NOMO-1 treated with DMSO at 0.1 percent for 48 hours (cell line): Measurements from ENCODE around the gene CLEC2D.
A peak's percentile ranks its signal among the peaks of the same experiment; 100 is the strongest.
"Not testable (repeated sequence)": the region's sequence is repeated elsewhere in the genome, so short reads cannot be mapped to it uniquely, and the experiment has no call there.

Experiments
- DNase-seq: peaks from one replicate; lab custom pipeline; 2025; ENCODE audit not compliant: unreplicated experiment; lab: John Stamatoyannopoulos, UW

Gene CLEC2D

DNA sequence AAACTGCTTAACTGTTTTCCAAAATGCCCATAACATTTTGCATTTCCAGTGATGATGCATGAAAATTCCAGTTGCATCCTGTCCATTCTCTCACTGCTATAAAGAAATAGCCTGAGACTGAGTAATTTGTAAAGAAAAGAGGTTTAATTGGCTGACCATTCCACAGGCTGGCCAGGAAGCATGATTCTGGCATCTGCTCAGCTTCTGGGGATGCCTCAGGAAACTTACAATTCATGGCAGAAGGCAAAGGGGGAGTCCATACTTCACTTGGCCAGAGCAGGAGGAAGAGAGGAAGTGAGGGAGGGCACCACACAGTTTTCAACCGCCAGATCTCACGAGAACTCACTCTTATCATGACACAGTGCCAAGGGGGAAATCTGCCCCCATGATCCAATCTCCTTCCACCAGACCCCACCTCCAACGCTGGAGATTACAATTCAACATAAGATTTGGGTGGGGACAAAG, 18.2 kb upstream of the CLEC2D start:
- DNase-seq, result no peak

DNA sequence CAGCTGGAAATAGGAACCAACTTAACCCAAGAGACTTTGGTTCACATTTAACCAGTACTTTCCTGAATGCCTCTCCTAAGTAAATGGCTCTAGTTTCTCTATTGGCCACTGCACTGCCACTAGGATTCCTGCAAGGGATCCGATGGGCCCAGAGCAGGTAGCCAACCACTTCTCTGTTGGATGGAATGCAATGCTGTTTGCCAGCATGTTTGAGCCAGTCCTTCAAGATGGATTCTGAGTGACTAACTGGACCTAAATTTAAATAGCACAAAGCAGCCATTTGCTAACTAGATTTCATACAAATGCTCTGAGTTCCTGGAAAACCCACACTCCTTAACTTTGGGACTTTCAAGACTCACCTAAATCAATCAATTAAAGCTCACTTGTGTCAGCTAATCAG, 9.5 kb upstream of the CLEC2D start:
- DNase-seq, result no peak

DNA sequence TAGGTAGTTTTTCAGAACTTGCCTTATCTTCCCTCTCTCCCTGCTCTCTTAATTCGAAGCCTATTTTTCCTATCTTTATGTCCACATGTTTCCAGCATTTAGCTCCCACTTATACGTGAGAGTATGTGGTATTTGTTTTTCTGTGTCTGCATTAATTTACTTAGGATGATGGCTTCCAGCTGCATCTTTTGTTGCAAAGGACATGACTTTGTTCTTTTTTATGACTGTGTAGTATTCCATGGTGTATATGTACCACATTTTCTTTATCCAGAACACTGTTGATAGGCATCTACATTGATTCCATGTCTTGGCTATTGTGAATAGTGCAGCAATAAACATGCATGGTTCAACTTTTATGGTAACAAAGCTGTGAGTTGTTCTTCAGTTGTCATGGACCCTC, 7.8 kb upstream of the CLEC2D start:
- no peak for DNase-seq

DNA sequence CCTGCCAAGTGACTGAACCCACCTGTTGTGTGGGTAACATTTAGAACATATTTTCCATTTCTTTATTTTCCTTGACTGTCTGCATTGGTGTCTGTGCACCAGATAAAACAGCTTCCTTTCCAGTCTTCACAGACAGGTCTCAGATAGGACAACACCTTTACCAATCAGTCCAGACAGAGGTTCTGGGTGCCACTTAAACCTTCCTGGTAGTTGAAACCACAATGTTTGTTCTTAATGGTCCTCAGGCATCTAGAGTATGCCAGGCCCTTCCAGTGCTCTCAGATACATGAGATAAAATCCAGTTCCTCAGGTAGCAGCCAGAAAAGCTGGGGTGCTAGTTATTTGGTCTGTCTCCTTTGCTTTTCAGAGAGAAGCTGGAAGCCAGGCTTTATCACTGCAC, 7.0 kb upstream of the CLEC2D start:
- no peak for DNase-seq

DNA sequence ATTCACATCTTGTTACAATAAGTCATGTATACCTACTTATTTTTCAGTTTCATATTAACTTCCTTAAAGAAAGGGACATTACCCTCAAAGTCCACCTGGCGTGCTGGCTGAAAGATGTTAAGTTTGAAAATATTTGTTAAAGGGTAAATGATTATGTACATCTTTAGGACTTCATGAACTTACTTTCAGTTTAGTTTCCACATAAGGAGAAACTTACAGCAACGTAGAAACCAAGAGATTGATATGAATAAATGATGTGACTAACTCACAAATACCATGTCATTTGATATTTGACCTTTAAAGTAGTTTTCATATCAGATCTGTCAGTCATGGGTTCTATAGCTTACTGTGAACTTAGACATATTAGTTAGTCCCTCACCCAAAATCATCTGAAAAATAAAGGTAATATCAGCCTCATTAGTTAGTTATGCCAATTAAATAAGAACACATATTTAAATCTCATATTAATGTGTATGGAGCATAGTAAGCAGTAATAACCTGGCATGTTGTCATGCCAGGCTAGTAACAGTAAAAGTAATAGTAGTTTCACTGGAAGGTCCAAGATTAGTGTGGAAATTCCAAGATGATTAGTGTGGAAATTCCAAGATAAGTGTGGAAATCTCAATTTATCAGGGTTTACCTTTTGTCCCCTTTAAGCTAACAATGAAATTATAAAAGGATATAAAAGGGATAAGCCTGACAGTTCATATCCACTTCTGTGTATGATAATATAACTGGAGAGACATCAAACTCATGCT, 1.9 kb upstream of the CLEC2D start:
- DNase-seq, result no peak

DNA sequence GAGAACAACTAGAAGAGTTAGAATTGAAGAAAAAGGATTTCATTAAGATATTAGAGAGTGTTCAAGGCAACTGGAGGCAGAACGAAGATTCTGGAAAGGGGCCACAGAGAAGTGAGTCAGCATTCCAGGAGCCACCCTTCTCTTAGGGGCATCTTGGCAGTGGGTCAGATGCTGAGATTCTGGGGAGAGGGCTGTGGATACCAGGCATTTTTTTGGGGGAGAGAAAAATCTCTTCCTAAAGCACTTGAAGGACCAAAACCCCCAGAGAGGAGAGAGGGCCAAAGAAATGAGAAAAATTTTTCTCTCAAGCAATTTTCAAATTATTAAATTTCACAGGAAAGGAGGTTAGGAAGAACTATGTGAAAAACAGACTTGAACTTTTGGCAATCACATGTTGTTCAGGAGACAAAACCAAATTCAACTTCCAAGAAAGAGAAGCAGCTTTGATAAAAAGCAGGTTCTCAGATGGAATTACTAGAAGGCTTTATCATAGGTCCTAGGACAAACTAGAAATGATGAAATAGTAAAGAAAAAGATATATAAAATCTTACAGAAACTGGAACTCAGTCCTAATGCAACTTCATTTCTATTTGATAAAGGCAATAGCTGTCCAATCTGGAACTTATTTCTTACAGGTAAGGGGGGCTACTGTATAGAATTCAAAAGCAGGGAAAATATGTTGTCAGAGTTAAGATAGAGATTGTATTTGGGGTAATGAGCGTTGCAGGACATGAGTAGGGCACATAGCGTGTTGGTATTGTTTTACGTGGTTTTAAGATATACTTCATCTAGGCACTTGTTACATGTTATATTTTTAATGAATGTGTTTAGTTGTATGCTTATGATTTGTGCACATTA, 1.1 kb upstream of the CLEC2D start:
- DNase-seq, result no peak

DNA sequence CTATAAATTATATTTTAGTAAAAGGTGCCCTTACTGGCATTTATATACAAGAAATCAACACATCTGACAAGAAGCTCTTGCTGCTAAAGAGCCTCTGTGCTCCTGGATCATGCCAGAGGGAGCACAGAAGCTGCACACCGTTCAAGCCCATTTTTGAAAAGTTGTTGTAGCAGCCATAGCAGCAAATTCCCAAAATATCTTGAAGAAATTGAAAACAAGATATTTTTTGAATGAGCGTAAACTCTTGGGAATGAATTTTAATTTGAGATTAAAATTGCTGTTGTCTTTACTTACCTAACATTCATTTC, 540 bp upstream of the CLEC2D start:
- DNase-seq, result no peak

DNA sequence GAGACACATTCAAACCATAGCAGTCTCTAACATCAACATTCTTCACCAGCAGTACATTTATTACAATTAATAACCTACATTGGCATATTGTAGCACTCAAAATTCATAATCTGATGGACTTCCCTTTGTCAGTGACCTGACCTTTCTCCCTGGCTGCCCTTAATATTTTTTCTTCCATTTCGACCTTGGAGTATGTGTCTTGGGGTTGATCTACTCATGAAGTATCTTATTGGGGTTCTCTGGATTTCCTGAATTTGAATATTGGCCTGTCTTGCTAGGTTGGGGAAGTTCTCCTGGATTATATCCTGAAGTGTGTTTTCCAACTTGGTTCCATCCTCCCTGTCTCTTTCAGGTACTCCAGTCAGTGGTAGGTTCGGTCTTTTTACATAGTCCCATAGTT, 2.8 kb downstream of the CLEC2D start:
- DNase-seq, result not testable (repeated sequence)

DNA sequence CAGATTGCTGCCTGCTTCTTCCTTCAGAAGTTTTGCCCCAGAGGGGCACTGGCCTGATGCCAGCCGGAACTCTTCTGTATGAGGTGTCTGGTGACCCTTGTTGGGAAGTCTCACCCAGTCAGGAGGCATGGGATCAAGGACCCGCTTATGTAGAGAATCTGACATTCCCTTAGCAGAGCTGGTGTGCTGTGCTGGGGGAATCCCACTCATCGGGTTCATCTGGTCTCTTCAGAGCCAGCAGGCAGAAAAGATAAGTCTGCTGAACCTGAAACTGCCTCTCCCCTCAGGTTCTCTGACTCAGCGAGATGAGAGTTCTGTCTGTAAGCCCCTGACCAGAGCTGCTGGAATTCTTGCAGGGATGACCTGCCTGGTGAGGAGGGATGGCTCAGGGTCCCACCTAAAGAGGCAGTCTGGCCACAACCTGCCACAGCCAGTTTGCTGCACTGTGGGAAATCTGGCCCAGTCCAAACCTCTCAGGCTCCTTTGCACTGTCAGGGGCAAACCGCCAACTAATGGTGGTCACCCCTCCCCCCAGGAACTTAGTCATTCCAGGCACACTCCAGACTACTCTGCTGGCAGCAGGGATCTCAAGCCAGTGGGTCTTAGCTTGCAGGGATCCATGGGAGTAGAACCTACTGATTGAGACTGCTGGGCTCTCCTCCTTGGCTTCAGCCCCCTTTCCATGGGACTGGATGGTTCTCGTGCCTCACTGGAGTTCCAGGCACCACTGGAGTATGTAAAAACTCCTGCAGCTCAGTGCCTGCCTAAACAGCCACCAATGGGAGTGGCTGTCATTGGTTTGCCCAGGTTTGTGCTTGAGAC, 4.1 kb downstream of the CLEC2D start:
- DNase-seq, result no peak

DNA sequence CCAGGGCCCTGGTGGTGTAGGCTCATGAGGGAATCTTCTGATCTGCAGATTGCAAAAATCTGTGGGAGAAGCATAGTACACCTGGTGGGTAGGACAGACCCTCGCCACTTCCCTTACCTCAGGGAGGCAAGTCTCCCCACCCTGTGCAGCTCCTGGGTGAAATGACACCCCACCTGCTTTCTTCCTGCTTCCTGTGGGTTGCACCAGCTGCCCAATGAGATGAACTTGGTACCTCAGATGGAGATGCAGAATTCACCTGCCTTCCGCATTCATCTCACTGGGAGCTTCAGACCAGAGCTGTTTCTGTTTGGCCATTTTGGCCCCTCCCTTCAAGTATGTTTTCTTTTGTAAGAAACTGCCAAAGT, 4.7 kb downstream of the CLEC2D start:
- no peak for DNase-seq

DNA sequence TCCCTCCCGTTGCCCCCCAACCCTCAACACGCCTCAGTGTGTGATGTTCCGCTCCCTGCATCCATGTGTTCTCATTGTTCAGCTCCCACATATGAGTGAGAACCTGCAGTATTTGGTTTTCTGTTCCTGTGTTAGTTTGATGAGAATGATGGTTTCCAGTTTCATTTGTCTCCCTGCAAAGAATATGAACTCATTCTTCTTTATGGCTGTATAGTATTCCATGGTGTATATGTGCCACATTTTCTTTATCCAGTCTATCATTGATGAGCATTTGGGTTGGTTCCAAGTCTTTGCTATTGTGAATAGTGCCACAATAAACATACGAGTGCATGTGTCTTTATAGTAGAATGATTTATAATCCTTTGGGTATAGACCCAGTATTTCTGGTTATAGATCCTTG, 13.0 kb downstream of the CLEC2D start:
- not testable (repeated sequence) for DNase-seq

DNA sequence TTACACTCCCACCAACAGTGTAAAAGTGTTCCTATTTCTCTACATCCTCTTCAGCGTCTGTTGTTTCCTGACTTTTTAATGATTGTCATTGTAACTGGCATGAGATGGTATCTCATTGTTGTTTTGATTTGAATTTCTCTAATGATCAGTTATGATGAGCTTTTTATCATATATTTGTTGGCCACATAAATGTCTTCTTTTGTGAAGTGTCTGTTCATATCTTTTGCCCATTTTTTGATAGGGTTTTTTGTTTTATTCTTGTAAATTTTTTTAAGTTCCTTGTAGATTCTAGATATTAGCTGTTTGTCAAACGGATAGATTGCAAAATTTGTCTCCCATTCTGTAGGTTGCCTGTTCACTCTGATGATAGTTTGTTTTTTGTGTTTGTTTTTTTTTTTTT, 13.4 kb downstream of the CLEC2D start:
- DNase-seq, result not testable (repeated sequence)

DNA sequence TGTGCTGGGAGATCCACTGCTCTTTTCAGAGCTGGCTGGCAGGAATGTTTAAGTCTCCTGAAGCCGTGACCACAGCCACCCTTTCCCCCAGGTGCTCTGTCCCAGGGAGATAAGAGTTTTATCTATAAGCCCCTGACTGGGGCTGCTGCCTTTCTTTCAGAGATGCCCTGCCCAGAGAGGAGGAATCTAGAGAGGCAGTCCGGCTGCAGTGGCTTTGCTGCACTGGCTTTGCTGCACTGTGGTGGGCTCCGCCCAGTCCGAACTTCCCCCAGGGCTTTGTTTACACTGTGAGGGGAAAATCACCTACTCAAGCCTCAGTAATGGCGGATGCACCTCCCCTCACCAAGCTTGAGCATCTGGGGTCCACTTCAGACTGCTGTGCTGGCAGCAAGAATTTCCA, 15.9 kb downstream of the CLEC2D start:
- DNase-seq, result not testable (repeated sequence)

DNA sequence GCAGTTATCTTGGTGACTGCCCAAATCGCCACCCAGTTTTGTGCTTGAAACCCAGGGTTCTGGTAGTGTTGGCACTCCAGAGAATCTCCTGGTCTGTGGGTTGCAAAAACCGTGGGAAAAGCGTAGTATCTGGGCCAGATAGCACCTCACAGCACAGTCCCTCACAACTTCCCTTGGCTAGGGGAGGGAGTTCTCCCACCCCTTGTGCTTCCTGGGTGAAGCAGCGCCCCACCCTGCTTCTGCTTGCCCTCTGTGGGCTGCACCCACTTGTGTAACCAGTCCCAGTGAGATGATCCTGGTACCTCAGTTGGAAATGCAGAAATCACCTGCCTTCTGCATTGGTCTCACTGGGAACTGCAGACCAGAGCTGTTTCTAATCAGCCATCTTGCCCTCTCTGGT, 16.4 kb downstream of the CLEC2D start:
- no peak for DNase-seq

DNA sequence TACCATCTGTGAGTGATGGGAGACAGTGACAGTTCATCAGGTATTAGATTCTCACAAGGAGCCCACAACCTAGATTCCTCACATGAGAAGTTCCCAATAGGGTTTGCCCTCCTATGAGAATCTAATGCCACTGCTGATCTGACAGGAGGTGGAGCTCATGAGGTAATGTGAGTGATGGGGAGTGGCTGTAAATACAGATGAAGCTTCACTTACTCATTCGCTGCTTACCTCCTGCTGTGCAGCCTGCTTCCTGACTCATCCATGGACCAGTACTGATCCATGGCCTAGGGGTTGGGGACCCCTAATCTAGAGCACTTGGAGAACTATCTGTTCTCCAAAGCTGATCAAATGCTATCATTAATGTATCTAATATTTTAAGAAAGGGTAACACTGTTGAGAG, 17.7 kb downstream of the CLEC2D start:
- DNase-seq, result no peak

DNA sequence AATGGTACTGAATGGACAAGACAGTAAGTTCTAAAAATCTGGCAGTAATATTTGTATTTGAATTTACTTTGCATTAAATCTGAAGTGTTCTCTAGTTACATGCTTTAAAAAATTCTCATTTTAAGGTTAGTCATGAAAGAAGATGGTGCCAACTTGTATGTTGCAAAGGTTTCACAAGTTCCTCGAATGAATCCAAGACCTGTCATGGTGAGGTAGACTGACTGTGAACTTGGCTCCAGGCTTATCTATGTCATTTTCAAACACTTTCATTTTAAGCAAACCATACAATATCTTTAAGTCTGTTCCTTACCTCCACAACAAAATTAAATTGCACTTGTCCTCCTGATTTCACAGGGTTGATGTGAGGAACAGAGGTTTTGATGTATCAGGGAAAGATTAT, 23.4 kb downstream of the CLEC2D start:
- DNase-seq, result no peak

DNA sequence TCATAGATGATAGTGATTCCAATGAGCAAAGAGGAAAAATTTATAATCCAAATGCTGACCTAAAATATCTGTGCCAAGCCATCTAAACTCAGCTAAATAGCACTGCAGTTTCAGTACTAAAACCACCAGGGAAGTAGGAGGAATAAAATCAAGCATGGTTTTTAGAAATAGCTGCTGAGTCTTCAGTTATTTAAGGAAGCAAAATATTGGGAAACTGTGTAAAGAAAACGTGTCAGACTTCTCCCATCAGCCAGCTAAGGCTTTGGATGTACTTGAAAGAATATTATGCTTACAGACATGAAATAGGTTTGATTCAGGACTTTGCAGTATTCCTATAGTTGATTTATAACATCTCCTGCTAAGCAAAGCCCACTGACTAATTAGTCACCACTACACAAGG, 24.7 kb downstream of the CLEC2D start:
- peak; percentile 37 for DNase-seq

DNA sequence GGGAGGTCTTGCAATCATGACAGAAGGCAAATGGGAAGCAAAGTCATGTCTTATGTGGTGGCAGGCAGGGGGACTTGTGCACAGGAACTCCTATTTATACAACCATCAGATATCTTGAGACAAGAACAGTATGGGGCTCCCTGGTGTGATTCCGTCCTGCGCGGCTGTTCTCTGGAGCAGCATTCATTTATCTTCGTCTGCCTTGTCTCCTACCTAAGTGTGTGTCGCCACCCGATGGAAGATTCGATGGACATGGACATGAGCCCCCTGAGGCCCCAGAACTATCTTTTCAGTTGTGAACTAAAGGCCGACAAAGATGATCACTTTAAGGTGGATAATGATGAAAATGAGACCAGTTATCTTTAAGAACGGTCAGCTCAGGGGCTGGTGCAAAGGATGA, 25.6 kb downstream of the CLEC2D start:
- DNase-seq, result not testable (repeated sequence)

DNA sequence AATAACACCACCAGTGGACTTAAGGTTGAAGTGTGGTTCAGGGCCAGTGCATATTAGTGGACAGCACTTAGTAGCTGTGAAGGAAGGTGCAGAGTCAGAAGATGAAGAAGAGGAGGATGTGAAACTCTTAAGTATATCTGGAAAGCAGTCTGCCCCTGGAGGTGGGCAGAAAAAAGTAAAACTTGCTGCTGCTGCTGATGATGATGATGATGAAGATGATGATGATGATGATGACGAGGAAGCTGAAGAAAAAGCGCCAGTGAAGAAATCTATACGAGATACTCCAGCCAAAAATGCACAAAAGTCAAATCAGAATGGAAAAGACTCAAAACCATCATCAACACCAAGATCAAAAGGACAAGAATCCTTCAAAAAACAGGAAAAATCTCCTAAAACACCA, 26.1 kb downstream of the CLEC2D start:
- not testable (repeated sequence) for DNase-seq

DNA sequence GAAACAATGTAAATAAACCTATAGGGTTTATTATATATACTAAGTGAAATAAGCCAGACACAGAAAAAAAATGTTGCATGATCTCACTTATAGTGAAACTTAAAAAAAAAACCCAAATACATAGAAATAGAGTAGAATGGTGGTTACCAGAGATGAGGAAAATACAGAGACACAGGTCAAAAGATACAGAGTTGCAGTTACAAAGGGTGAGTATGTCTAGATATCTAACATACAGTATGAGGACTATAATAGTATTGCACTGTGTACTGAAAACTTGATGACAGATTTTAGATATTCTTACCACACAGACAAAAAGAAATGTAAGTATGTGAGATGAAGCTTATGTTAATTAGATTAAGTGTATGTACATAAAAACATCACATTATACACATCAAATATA, 28.1 kb downstream of the CLEC2D start:
- DNase-seq, result no peak

DNA sequence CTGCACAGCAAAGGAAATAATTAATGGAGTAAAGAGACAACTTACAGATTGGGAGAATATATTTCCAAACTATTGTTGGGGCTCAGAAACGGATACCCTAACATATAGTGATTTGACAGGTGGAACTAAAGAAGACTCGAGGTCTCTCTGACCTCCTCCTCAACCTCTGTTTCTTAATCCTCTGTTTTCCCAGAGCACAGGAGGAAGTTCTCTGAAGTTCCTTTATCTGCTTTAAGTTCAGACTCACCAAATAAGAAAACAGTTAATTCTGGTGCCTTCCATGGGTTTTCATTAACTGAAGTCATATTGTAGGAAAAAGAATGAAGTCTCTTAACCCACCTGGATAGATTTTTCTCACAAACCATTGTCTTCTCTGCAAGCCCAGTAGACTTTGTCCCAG, 29.2 kb downstream of the CLEC2D start:
- no peak for DNase-seq
